Measurements from ENCODE around the gene FCGR3A. TPM values are rescaled to one million over a fixed set of nuclear protein-coding genes. Genes with fewer than 3 reads are reported as not detected.
"Not testable (repeated sequence)": the region's sequence is repeated elsewhere in the genome, so short reads cannot be mapped to it uniquely, and the experiment has no call there.

The FCGR3A gene
- total RNA-seq, 1 donor from 2014 or later: not detected

- DNase-seq (ENCODE audit: low read depth): no peak
These were observed 17.5 kb downstream of the FCGR3A start for GRCh38 chr1:161531986-161532643.

GRCh38 chr1:161530671-161531641 is 18.7 kb downstream of the FCGR3A start:
- DNase-seq (ENCODE audit: low read depth): peak; percentile 87

- DNase-seq (ENCODE audit: low read depth): peak; percentile 70
These were observed 19.5 kb downstream of the FCGR3A start for GRCh38 chr1:161530158-161530557.

GRCh38 chr1:161529463-161530104 is 20.0 kb downstream of the FCGR3A start:
- DNase-seq (ENCODE audit: low read depth): not testable (repeated sequence)

GRCh38 chr1:161528550-161528949 is 21.1 kb downstream of the FCGR3A start:
- DNase-seq (ENCODE audit: low read depth): not testable (repeated sequence)

- DNase-seq (ENCODE audit: low read depth): not testable (repeated sequence)
These were observed 23.7 kb downstream of the FCGR3A start for GRCh38 chr1:161525918-161526317.

- DNase-seq (ENCODE audit: low read depth): not testable (repeated sequence)
These were observed 24.3 kb downstream of the FCGR3A start for GRCh38 chr1:161525321-161525720.

GRCh38 chr1:161524742-161525291 is 24.8 kb downstream of the FCGR3A start:
- DNase-seq (ENCODE audit: low read depth): not testable (repeated sequence)

GRCh38 chr1:161523817-161524741 is 25.5 kb downstream of the FCGR3A start, which contains the start of gene HSPA6:
HSPA6 (plus strand) TSS chr1:161524540; CDS start chr1:161524659, 119 bp downstream.
- DNase-seq (ENCODE audit: low read depth): peak; percentile 72

- peak; percentile 25 for DNase-seq (ENCODE audit: low read depth)
These were observed 26.4 kb downstream of the FCGR3A start for GRCh38 chr1:161523041-161523816.

GRCh38 chr1:161513953-161514352 is 35.7 kb downstream of the FCGR3A start:
- not testable (repeated sequence) for DNase-seq (ENCODE audit: low read depth)

- not testable (repeated sequence) for DNase-seq (ENCODE audit: low read depth)
These were observed 36.2 kb downstream of the FCGR3A start for GRCh38 chr1:161513448-161513780.

GRCh38 chr1:161512636-161513447 is 36.8 kb downstream of the FCGR3A start:
- not testable (repeated sequence) for DNase-seq (ENCODE audit: low read depth)

GRCh38 chr1:161511756-161512060 is 37.9 kb downstream of the FCGR3A start:
- DNase-seq (ENCODE audit: low read depth): no peak

GRCh38 chr1:161511018-161511755 is 38.4 kb downstream of the FCGR3A start:
- DNase-seq (ENCODE audit: low read depth): no peak

- no peak for DNase-seq (ENCODE audit: low read depth)
These were observed 39.1 kb downstream of the FCGR3A start for GRCh38 chr1:161510477-161510876.

GRCh38 chr1:161506336-161507223 is 43.0 kb downstream of the FCGR3A start:
- no peak for DNase-seq (ENCODE audit: low read depth)
